NCI-H82 treated with DMSO at 0.1 percent for 48 hours (cell line): ENCODE results near the gene UMPS.

Experiments used
- DNase-seq: peaks from one replicate; lab custom pipeline; 2025; ENCODE audit not compliant: unreplicated experiment; lab: John Stamatoyannopoulos, UW

UMPS gene

DNA sequence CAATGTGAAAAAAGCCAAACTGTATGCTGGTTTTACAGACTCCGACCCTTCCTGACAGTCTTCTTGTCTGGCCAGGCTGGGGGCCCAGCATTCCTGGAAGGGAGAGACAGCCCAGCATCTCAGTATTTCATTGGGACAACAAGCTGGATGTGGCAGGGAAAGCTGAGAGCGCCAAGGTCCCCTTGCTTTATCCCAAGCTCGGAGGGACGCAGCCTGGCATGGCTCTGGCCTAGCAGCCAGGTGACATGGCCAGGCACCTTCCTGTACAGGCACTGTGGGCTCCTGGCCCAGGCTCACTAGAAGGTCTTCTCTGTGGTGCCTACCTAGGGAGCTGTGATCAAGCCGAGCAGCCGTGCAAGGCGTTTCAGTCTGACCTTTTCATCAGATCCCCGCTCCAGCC lies 33.0 kb downstream of the UMPS start:
- no peak for DNase-seq

DNA sequence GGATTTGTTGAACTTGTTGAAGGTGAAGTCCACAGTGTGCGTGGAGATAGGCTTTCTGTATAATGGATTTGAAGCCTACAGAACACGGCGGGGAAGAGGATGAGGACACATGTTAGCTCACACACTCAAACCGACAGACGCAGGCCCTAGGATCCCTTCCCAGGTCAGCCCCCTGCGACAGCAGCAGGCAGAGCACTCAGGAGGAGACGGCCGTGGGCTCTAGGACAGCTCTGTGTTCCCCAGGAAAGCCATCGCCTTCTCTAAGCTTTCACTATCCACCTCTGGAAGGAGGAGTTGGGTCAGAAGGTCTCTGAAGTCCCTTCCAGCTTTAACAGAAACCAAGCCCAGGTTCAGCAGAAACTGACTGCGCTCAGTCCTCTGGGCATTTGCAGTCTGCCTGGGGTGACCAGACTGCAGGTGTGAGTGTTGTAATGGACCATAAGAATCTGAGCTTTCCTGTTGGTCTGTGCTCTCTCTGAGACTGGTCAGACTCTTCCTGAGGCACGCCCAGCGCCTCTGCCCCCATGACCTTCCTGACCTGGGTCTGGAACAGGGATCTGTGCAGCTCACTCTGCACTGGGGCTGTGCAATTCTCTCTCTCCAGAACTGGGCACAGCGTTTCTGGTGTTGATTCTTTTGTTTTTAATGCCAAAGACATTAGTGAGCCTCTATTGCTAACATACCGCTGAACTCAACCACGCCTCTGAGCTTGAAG lies 33.5 kb downstream of the UMPS start:
- no peak for DNase-seq

DNA sequence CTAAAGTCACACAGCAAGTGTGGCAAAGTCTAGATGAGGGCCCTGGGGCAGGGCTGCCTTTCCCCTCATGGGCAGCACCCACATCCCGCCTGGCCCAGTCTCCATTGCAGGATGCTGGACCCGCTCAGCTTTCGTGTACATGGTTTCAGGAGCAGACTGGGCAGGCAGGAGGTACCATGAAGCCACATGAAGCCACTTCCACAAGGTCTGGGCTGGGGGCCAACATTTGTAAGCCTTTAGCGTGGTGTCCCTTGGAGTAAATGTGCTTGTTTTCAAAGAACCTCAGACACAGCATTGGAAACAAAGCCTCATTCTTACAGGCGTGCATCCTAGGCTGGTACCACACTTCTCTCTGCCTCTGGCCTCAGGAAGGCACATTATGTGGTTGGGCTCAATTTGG lies 34.5 kb downstream of the UMPS start:
- DNase-seq, result no peak

DNA sequence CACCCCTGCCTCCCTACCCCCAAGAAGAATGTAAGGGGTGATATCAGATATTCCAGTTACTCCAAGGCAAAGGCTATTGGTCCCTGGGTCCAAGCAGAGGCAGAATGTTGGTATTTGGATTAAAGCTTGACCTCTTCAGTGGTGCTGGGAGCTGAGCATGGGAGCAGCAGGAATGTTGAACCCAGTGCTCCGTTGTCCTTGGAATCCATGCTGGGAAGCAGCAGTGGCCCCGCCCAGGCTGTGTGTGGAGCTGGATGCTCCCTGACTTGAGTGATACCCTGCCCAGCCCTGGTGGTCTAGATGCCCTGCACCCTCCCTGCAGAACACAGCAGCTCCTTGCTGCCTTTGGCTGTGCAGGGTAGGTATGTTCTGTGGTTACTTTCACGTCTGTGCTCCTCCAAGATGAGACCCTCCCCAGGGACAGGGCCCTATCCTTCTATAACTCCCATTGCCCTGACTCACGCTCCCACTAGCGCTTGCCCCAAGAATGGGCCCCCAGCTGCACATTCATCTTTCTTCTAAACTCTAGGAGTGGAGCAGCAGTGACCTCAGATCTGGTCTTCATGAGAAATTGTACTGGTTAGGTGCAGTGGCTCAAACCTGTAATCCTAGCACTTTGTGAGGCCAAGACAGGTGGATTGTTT lies 35.1 kb downstream of the UMPS start:
- DNase-seq, result no peak

DNA sequence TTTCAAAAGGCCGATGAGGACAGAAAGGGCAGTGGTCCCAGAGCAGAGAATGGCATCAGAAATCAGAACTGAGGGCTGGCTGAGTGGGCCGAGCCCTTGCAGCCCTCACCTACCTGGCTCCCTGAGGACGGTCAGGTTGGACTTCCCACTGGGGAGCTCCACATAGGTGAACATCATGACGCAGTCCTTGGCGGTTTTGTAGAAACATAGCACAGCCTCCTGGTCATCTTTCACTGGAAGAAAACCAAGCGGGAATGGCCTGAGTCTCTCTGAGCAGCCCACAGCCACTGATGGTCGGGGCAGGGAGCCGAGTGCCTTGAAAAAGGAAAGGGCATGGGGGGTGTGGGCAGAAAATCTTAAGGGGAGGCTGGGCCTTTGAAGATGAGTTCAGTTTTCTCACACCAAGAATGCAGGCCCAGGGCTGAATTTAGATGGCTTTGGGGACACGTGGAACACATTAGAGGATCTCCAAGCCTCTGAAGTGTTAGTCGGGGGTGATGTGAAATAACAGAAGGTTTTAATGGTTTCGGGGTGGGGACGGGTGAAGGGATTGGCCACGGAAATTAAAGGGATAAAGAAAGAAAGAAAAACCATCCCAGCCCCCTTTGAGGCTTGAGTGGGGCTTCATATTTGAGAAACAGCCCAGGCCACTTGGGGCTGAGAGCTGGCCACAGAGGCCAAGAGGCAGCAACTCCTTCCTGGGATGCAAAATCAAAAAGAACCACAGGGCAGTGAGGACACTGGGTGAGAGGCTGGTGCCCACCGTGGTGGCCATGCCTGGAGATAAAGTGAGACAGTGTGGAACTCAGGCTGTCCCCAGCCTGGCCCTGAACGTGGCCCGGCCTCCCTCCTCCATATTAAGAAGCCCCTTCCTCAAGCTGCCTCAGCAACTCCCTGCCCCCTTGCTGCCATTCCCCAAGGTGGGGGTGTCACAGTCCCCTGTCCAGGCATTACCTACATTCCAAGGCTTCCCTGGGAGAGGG lies 36.2 kb downstream of the UMPS start:
- no peak for DNase-seq

DNA sequence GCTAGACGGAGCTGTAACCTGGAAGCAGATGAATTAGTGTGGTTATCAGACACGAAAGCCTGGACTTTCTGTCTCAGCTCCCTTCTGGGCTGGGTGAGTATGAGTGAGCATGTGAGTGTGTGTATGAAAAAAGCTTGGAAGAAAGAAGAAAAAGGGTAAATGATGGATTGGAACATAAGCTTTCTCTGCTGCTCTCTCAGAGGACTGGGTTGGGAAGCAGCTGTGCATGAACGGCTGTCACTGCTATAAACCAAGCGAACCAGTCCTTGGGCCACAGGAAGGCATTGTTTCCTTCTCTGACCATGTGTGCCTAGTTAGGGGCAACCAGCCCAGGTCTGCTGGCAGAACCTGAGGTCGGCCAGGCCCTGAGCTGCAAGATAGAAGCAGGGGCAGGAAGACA lies 37.0 kb downstream of the UMPS start:
- no peak for DNase-seq

DNA sequence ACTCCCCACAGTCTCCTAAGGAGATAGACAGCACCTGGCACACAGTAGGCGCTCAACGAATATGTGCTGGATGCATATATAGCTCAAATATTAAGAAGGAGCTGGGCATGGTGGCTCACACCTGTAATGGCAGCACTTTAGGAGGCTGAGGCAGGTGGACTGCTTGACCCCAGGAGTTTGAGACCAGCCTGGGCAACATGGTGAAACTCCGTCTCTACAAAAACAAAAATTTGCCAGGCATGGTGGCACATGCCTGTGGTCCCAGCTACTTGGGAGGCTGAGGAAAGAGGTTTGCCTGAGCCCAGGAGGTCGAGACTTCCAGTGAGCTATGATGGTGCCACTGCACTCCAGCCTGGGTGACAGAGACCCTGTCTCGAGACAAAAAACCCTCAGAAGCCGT lies 37.4 kb downstream of the UMPS start:
- no peak for DNase-seq

DNA sequence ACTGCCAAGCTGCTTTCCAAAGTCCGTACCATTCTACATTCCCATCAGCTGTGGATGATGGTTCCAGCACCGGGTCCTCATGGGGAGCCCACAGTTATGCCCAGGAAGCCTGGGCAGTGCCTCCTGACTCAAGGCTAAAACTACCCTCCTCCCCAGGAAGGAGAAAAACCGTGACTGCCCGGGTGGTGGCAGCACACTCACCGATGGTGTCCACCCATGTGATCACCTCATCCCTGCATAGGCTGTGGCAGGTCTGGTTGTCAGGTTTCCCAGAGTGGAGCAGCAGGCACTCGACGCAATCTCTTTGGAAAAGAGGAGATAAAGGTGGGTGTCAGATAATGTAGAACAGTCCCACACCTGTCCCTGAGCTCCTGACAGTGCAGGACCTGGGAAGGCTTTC lies 38.6 kb downstream of the UMPS start:
- DNase-seq, result no peak

DNA sequence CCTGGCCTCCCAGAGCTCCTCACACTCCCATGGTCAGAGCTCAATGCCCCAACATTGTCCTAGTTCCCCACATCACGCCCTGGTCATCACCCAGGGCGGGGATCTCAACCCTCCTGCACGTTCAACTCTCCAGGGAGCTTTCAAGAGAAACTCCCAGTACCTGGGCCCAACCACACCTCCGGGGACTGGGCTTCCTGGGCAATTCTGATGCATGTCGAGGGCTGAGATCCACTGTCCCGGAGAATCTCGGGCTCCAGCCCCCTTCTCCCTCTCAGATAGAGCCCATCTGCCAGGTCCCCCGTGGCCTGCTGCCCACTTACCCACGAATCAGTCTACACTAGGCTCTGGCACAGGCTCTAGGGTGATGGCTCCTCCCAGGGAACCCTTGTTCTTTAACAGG lies 39.2 kb downstream of the UMPS start:
- no peak for DNase-seq

DNA sequence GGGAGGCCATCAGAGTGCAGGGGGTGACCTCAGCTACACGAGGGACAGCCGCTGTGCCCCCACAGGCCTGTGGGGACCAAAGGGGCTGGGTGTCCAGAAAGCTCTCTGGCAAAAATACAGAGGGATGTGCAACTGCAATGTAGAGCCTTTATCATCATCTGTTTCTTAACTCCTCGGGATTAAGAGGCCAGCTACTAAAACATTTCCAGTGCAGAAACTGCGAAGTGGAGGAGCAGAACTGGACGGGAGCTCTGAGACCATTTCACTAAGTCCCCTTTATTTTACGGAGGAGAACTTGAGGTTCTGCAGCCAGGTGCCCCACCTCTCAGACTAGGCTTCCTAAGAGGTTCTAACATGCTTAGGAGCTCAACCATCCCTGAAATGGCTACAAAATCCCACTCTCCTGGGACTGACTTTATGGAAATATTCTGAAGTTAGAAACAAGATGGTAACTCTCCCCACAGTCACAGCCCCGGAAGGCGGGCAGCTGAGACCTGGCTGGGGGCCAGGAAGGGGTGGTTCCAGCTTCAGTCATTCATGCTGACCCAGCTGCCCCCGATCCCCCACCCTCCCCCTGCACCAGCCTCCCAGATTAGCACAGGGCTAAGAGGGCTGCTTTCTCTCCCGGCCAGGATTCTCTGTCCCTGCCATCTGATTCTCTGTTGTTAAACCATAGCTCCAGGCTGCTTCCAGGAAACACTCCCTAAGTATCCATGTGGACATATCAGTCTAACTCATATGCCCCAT lies 40.3 kb downstream of the UMPS start:
- peak; percentile 89 for DNase-seq

DNA sequence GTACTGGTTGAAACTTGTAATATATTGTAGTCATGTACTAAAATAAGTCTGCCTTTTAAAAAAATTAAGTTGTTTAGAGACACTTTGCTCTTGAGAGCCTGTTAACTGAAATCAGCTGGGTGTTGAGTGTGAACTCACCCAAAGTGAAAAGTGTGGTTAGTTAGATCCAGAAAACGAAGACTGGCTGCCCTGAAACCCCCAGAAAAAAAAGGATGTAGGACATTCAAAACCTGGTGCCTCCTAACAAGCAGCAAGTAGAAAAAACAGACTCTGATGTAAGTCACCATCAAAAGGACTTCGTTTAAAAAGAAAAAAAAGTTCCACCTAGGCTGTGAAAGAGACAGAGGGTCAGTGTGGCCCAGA lies 40.8 kb downstream of the UMPS start:
- DNase-seq, result no peak

DNA sequence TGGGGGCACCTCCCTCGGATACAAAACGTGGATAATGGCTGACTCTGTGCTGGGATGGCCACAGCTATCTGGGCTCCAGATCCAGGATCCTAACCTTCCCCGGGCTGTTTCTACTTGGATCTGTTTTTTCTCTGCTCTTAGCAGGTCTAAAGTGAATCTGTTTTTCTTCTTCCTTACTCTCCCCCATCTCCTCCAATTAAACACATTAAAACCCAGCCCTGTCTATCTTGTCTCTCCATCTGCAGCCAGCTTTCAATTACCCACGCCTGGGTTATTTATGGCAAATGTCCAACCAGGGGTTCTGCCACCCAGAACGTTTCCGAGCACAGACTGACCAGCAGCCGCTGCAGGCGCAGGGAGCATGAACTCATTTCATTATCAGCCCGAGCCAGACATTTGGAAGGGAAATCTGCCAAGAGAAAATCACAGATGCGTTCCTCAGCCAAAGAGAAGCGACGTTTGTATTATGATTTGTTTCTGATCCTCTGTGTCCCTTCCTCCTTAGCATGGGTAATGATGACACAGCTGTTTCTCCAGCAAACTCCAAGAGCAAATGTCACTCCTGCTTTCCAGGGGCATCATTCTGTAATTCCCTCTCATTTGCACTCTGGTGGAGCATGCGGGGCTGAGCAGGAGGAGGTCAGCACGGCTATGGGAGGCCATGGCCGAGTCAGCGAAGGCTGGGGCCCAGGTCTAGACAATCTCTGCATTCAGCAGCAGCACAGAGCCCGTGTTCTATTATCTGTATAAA lies 42.0 kb downstream of the UMPS start:
- DNase-seq, result peak; percentile 36

DNA sequence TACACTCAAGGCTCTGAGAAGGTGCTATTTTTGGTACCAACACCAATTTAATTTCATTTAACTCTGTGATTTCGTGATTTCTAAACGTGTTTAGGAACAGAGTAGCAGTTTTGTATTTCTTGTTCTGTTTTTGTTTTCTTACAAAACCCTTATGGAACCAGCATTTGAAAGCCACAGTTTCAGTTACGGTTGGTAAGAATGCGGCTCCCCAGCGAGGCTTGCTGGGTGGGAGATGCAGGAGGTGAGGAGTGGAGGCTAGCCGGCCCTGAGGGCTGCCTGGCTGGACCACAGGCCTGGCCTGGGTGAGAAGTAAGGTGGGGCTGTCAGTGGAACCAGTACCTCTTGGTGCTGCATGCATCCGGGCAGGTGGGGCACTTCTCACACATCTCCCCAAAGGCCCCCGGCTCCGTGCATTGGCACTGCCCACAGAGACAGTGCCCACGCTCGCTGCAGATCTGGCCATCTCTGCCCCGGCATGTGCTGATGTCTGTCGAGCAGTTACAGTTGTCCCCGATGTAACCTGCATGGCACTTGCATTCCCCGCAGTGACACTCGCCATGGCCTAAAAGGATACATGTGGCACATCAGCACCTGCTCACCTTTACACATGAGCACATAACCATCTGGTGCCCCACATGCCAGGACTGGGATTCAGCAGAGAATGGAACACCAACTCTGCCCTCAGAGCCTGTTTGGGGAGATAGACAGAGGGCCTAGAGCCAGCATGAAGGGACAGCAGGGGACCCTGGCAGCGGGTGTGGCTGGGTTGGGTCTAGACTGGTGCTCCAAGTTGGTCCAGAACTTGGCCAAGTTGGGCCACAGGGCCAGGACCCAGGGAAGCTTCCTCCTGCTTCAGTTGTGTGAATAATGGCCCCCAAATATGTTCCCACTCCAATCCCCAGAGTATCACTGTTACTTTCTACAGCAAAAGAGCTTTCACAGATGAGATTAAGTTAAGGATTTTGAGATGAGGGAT lies 43.4 kb downstream of the UMPS start:
- DNase-seq, result no peak

DNA sequence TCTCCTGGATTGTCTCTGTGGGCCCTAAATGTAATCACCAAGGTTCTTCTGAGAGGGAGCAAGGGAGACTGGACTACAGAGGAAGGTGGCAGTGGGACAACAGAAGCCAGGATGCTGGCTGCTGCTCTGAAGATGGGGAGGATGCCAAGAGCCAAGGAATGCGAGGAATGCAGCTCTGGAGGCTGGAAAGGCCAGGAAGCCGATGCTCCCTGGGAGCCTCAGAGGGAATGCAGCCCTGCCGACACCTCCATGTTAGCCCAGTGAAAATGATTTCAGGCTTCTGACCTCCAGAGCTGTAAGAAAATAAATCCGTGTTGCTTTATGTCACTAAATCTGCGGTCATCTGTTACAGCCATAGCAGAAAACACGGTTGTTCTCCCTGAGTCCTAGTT lies 44.1 kb downstream of the UMPS start:
- DNase-seq, result no peak

DNA sequence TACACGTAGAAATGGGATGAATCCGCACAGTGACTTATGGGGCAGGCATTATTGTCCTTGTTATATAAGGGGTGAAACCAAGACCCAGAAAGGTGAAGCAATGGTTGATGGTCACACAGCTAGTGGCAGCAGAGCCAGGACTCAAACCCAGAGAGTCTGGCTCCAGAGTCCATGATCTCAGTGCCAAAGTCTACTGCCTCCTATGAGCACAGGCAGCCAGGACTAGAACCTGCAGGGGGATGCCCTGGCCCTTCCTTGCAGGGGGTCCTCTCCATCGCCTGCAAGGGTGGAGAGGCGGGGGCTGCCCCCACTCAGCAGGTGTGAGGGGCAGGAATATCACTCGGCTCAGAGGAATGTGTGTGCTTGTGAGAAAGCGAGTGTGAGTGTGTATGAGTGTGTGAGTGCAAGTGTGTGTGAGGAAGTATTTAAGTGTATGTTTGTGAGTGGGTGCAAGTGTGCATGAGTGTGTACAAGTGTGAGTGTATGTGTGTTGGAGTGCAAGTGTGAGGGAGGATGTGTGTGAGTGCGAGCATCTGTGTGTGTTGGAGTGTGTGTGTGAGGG lies 44.7 kb downstream of the UMPS start:
- no peak for DNase-seq

DNA sequence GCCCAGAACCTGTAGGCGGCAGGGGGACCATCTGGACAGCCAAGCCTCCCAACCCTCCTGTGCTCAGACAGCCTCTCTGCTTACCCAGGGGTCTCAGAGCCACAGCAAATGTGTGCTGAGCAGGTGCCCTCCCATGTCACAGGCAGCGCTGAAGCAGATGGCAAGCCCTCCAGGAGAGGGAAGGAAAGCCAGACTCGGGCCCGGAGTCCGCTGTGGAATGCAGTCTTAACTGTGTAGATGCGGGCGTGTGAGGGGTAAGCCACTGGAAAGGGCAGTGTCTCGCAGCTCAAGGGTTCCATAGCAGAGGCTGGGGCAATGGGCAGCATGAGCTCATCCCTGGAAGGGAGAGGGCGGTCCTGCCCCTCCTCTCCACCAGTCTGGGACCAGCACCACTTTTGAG lies 45.6 kb downstream of the UMPS start:
- DNase-seq, result no peak

DNA sequence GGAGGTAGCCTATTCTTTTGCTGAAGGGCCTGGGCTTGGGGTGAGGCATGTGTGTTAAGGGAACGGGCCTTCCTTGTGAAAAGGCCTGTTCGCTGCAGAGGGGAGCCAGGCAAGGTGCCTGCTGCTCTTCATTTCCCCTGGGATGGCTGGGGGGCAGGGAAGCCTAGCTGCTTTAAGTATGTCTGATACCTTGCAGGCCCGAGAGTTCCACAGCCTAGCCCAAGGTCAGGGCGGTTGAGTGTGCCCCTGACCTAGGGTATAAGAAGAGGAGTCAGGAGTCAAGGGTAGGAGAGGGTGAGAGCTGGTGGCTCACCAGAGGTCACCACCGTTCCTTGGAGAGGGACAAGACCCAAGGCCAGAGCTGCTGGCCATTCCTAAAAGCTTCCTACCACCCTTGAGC lies 46.6 kb downstream of the UMPS start:
- DNase-seq, result no peak

DNA sequence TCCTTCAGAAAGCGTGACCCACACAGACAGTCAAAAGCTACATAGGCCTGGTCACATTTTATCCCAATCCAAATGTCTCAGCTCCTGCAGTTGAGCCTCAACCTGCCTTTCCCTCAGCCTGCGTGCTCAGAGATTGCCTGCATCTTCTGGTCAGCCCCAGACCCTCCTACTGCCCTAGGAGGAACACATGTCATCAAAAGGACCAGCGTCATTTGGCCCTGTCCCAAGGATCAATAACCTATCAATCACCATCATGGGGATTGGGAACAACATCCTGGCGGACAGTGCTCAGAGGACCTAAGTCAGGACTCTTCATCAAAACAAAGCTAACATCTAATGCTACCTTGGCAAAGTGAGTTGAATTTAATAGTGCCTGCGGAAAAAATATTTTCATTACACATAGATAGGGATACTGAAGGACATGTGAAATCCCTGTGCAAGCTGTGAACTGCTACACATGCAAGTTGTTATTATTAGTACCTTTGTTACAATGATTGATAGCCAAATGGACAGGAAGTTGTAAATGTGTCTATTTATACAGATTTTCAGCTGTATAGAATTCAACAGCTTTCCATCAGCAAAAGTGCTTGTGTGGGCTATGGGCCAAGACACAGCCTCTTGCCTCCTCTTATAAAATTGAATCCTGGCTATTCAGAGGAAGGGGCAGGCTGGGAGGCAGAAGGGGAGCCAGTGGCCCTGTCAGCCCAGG lies 47.7 kb downstream of the UMPS start:
- DNase-seq, result no peak
